Duodenal mucosa (tissue), 2 donors: ENCODE data around the gene RAD50.

Experiments
- H3K27ac ChIP-seq: one replicate; pipeline ENCODE4 v1.7.0; 2013; ENCODE audit warnings: low read depth, low read length
- H3K27me3 ChIP-seq, 2 donors: one replicate each; pipeline ENCODE4 v1.7.0; 2013; ENCODE audit warnings: low read length in 2 of 2, control low read depth in 1 of 2; ENCODE audit not compliant: insufficient read depth in 2 of 2, control insufficient read depth in 1 of 2
- H3K36me3 ChIP-seq, 2 donors: one replicate each; pipeline ENCODE4 v1.7.0; 2013; ENCODE audit warnings: low read length in 2 of 2, control low read depth in 1 of 2; ENCODE audit not compliant: insufficient read depth in 2 of 2, control insufficient read depth in 1 of 2
- H3K4me1 ChIP-seq, 2 donors: one replicate each; pipeline ENCODE4 v1.7.0; 2013; ENCODE audit warnings: low read length in 2 of 2, control low read depth in 1 of 2; ENCODE audit not compliant: insufficient read depth in 2 of 2, control insufficient read depth in 1 of 2
- H3K4me3 ChIP-seq, 2 donors: one replicate each; pipeline ENCODE4 v1.7.0; 2013; ENCODE audit warnings: low read length in 2 of 2, low read depth in 1 of 2
- H3K9ac ChIP-seq, 2 donors: one replicate each; pipeline ENCODE4 v1.7.0; 2013; ENCODE audit warnings: low read length in 2 of 2, low read depth in 1 of 2
- H3K9me3 ChIP-seq, 2 donors: one replicate each; pipeline ENCODE4 v1.7.0; 2013; ENCODE audit warnings: low read length in 2 of 2, control low read depth in 1 of 2; ENCODE audit not compliant: control insufficient read depth in 1 of 2

RAD50 gene

GRCh38 chr5:132657676-132658380, 101.1 kb downstream of the RAD50 start, which contains the start of gene IL13:
TSS of gene IL13 (plus strand) at chr5:132658173. CDS start at chr5:132658187, 14 bp downstream.
- Histone ChIP-seq H3K9me3 (no peaks in the 10 kb centered on the region), H3K36me3 (no peaks in the 10 kb centered on the region), H3K9ac (no peak within 1 kb of the TSS), H3K4me1 (peaks cover under 1 to 13% of the 10 kb centered on the region in 2 donors), H3K27me3 (peaks cover 7 to 8% of the 10 kb centered on the region in 2 donors), H3K27ac (no peak within 1 kb of the TSS), H3K4me3 (no peak within 1 kb of the TSS)

- H3K9ac ChIP-seq = no peak overlapping the region
- H3K4me1 ChIP-seq = peaks cover 8 to 21% of the 10 kb centered on the region in 2 donors
- no peak overlapping the region for H3K4me3 ChIP-seq
- H3K36me3 ChIP-seq = no peaks in the 10 kb centered on the region
- no peak overlapping the region for H3K27ac ChIP-seq
- H3K9me3 ChIP-seq = no peaks in the 10 kb centered on the region
- peaks cover 7 to 8% of the 10 kb centered on the region in 2 donors for H3K27me3 ChIP-seq
These were observed 101.9 kb downstream of the RAD50 start for GRCh38 chr5:132658381-132659302.

- H3K9ac ChIP-seq = no peak overlapping the region
- H3K9me3 ChIP-seq = no peaks in the 10 kb centered on the region
- no peak overlapping the region for H3K4me3 ChIP-seq
- H3K27ac ChIP-seq = no peak overlapping the region
- peaks cover 20 to 33% of the 10 kb centered on the region in 2 donors for H3K4me1 ChIP-seq
- H3K27me3 ChIP-seq = peaks cover 7 to 8% of the 10 kb centered on the region in 2 donors
- no peaks in the 10 kb centered on the region for H3K36me3 ChIP-seq
These were observed 103.1 kb downstream of the RAD50 start for GRCh38 chr5:132659598-132660493.

GRCh38 chr5:132661231-132662003, 104.6 kb downstream of the RAD50 start:
- H3K27me3 ChIP-seq = peaks cover 2 to 4% of the 10 kb centered on the region in 2 donors
- H3K4me1 ChIP-seq = peaks cover 23 to 35% of the 10 kb centered on the region in 2 donors
- H3K27ac ChIP-seq = no peak overlapping the region
- H3K36me3 ChIP-seq = no peaks in the 10 kb centered on the region
- H3K4me3 ChIP-seq = no peak overlapping the region
- no peak overlapping the region for H3K9ac ChIP-seq
- no peaks in the 10 kb centered on the region for H3K9me3 ChIP-seq

- Histone ChIP-seq H3K27ac (no peak overlapping the region), H3K27me3 (no peaks in the 10 kb centered on the region), H3K4me1 (peaks cover 27 to 36% of the 10 kb centered on the region in 2 donors), H3K9ac (no peak overlapping the region), H3K36me3 (no peaks in the 10 kb centered on the region), H3K4me3 (no peak overlapping the region), H3K9me3 (no peaks in the 10 kb centered on the region)
These were observed 105.2 kb downstream of the RAD50 start for GRCh38 chr5:132662004-132662401.

- no peak overlapping the region for H3K9ac ChIP-seq
- H3K4me3 ChIP-seq = no peak overlapping the region
- H3K27ac ChIP-seq = no peak overlapping the region
- H3K36me3 ChIP-seq = no peaks in the 10 kb centered on the region
- H3K27me3 ChIP-seq = no peaks in the 10 kb centered on the region
- no peaks in the 10 kb centered on the region for H3K9me3 ChIP-seq
- H3K4me1 ChIP-seq = peaks cover 27 to 36% of the 10 kb centered on the region in 2 donors
These were observed 106.4 kb downstream of the RAD50 start for GRCh38 chr5:132662925-132663770.

- no peak overlapping the region for H3K27ac ChIP-seq
- H3K9ac ChIP-seq = no peak overlapping the region
- H3K4me3 ChIP-seq = no peak overlapping the region
- H3K27me3 ChIP-seq = no peaks in the 10 kb centered on the region
- H3K4me1 ChIP-seq = peaks cover 27 to 36% of the 10 kb centered on the region in 2 donors
- H3K36me3 ChIP-seq = no peaks in the 10 kb centered on the region
- H3K9me3 ChIP-seq = no peaks in the 10 kb centered on the region
These were observed 107.3 kb downstream of the RAD50 start for GRCh38 chr5:132663771-132664695.

GRCh38 chr5:132664696-132665209, 108.0 kb downstream of the RAD50 start:
- Histone ChIP-seq H3K4me3 (no peak overlapping the region), H3K27ac (no peak overlapping the region), H3K36me3 (no peaks in the 10 kb centered on the region), H3K27me3 (no peaks in the 10 kb centered on the region), H3K4me1 (peaks cover 33 to 36% of the 10 kb centered on the region in 2 donors), H3K9me3 (no peaks in the 10 kb centered on the region), H3K9ac (no peak overlapping the region)
